HUDEP-2 (cell line): ENCODE data around the gene DOCK9.

Experiments used
- DNase-seq, 76 experiments: peaks; one replicate each; lab custom pipeline; 2025; ENCODE audit not compliant: unreplicated experiment in 76 of 76; lab: John Stamatoyannopoulos, UW

Gene DOCK9

GRCh38 chr13:98869408-98870090 lies 108.3 kb downstream of the DOCK9 start:
- DNase-seq: peak in 2 of 76 experiments; percentile 6 to 20

DNA sequence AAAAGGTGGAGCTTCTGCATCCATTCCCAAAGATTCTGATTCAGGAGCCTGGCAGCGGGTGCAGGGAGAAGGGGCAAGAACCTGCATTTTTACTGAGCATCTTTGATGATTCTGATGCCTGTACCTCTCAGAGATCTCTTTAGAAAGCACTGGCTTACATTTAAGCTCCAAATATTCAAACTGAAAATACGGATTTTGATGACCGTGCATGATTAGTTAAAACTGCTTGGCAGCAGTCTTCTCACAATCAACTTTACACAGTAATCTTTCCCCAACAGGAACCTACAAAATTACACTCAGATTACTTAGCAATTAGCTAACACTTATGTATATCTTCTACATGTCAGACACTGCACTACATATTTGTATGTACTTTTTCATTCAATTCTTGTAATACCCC lies 108.9 kb downstream of the DOCK9 start:
- no peak for DNase-seq

- no peak for DNase-seq
These were observed 111.0 kb downstream of the DOCK9 start for GRCh38 chr13:98866882-98867281.

DNA sequence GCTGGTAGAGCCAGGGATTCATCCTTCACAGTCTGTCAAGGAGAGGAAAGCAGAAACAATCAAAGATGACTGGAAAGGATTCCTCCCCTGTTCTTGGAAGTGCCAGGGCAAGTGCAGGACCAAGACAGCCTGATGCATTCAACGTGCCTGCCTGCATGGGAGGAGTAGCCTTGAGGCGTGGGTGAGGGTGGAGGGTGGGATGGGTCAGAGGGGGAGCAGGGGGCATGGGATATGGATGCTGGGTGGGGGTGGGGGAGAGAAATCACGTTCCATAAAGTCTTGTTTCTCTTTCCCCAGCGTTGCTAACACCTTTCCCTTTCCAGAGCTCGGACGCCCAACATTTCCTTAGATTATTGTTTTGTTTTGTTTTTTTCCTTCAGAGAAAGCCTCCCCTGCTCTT lies 117.4 kb downstream of the DOCK9 start:
- no peak for DNase-seq

GRCh38 chr13:98858191-98858590 lies 119.7 kb downstream of the DOCK9 start:
- no peak for DNase-seq

DNA sequence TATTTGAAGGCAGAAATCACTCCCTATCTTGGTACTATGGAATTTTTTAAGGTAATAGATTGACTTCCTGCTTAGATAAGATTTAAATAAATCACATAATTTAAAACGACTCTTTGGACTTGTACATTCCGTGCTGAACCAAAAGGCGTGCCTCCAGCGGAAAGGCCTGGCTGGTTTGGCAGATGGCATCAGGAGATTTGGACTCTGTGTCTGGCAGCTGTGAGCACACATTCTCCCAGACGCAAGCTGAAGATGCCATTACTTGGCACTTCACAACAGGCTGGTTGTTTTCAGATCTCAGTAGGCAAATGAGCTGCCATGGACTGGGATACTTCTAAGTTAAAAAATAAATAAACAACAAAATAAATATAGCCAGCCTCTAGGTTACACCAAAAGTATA lies 120.9 kb downstream of the DOCK9 start:
- no peak for DNase-seq

- no peak for DNase-seq
These were observed 123.4 kb downstream of the DOCK9 start for GRCh38 chr13:98854448-98854847.

- no peak for DNase-seq
These were observed 124.1 kb downstream of the DOCK9 start for GRCh38 chr13:98853771-98854221.

DNA sequence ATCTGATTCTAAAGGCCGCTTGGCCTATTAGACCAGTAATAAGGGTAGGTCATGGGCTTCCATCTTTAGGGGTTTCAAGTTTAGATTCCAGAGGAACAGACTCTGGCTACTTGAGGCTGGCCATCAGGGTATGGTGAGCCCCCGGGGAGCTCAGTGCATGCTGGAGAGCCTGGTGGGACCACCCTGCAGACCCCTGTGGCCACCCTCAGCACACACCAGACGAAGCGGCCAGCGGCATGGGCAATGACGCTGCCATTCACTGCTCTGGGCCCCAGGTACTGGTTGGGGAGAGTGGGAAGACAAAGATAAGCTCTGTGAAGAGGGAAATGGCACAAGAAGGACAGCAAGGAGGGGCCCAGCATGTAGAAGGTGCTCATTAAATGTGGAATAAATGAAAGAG lies 126.6 kb downstream of the DOCK9 start:
- no peak for DNase-seq

- DNase-seq: no peak
These were observed 129.1 kb downstream of the DOCK9 start for GRCh38 chr13:98848746-98849145.

DNA sequence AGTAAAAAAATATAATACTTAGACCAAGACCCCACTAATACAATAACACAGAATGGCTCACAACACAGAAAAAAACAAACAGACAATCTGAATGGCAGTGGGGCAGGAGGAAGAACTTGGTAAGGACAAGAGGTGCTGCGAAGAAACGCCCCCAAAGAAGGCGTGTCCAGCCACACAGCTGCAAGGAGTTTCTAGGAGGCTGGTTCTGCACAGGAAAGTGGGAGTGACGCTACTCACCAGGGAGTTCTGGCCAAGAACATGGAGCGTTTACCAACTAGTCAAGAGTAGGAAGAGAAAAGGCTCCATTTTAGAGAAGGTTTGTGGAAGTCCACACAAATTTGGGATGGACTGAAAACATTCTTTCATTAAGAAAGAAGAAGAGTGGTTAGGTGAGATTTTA lies 130.1 kb downstream of the DOCK9 start:
- no peak for DNase-seq

- no peak for DNase-seq
These were observed 130.9 kb downstream of the DOCK9 start for GRCh38 chr13:98846986-98847385.

DNA sequence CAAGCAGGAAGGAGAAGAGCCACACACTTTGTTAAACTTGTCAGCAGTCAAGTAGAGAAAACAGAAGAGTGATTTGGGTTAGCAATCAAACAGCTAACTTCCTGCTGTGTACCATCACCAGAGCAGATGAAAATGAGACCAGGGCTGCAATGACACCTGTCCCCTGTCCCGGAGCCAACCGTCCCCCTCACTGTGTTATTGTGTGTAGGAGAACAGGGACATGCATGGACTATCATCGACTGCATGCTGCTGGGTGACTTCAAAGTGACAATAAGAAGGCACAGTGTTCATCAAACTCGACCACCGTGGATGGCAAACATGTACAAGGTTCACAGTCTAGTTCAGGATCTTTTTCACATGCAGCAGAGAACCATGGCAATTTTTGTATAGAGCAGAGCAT lies 131.3 kb downstream of the DOCK9 start:
- no peak for DNase-seq

DNA sequence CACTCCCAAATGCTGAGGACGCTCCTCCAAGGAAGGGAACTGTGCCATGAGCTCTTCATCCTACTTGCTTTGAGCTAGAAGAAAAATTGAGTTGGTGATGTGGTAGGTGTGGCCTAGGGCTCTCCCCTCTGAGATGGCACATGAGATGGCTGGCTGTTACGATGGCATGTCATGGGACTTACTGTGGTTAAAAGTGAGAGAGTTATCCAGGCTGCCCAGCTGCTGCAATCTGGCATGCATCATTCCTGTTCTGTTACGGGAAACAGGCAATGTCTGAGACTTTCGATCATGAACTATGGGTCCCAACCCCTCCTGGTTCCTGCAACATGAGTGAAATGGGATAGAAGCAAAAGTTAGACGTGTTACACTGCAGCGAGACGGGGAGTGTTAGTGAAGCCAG lies 132.1 kb downstream of the DOCK9 start:
- DNase-seq: peak in 21 of 76 experiments; percentile 2 to 58 (median 11)

DNA sequence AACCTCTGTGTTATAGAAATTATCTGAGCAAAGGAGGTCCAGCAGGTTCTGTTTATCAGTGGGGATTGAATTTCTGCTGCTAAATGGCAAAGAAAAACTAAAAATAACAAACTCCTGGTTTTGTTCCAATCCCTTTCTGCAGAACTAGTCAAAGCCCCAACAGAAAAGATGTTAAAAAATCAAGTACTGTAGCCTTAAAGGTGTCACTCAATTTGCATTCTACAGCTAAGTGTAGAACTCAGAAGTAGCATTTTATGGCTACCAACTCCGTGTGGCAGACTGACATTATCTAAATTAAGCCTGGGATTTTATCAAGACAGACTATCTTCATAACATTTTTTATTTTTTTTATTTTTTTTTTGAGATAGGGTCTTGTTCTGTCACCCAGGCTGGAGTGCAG lies 133.8 kb downstream of the DOCK9 start:
- no peak for DNase-seq

- DNase-seq: no peak
These were observed 134.4 kb downstream of the DOCK9 start for GRCh38 chr13:98843482-98843877.

- peak in 68 of 76 experiments; percentile 3 to 71 (median 40) for DNase-seq
These were observed 134.9 kb downstream of the DOCK9 start for GRCh38 chr13:98842858-98843481.

- DNase-seq: no peak
These were observed 135.8 kb downstream of the DOCK9 start for GRCh38 chr13:98842070-98842469.

- DNase-seq: peak in 43 of 76 experiments; percentile 2 to 54 (median 22)
These were observed 137.8 kb downstream of the DOCK9 start for GRCh38 chr13:98839856-98840769.

DNA sequence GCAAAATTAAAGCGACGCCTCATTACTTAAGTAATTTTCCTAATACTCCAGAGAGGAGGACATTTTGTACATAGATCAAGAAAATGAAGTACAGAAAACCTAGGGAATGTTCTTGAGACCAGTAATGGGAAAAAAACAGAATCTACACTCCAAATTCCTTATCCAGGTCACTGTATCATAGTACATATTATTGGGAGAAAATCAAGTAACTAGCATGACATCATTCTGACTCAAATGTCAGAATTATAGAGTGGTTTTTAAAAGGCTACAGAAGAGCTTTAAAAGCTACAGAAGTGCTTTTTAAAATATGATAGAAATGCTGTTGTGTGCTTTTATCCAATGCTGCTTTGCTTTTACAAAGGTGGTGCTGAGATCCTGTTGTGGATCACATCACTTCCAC lies 139.1 kb downstream of the DOCK9 start:
- DNase-seq: no peak

- DNase-seq: no peak
These were observed 140.0 kb downstream of the DOCK9 start for GRCh38 chr13:98837896-98838295.
